Measurements from ENCODE around the gene CDH13.

CDH13 gene

GRCh38 chr16:83356266-83356665 lies 729.5 kb downstream of the CDH13 start:
- DNase-seq (ENCODE audit: low spot score), result peak; percentile 55

GRCh38 chr16:83356986-83357385 lies 730.2 kb downstream of the CDH13 start:
- no peak for DNase-seq (ENCODE audit: low spot score)

GRCh38 chr16:83363521-83363920 lies 736.8 kb downstream of the CDH13 start:
- no peak for DNase-seq (ENCODE audit: low spot score)

GRCh38 chr16:83365166-83365565 lies 738.4 kb downstream of the CDH13 start:
- DNase-seq (ENCODE audit: low spot score), result no peak

GRCh38 chr16:83366228-83366627 lies 739.5 kb downstream of the CDH13 start:
- no peak for DNase-seq (ENCODE audit: low spot score)

- DNase-seq (ENCODE audit: low spot score), result no peak
These were observed 748.2 kb downstream of the CDH13 start for GRCh38 chr16:83374979-83375378.

GRCh38 chr16:83389751-83390150 lies 763.0 kb downstream of the CDH13 start:
- DNase-seq (ENCODE audit: low spot score), result no peak

- no peak for DNase-seq (ENCODE audit: low spot score)
These were observed 764.0 kb downstream of the CDH13 start for GRCh38 chr16:83390759-83391158.

GRCh38 chr16:83392743-83393142 lies 766.0 kb downstream of the CDH13 start:
- no peak for DNase-seq (ENCODE audit: low spot score)

GRCh38 chr16:83393196-83393981 lies 766.6 kb downstream of the CDH13 start:
- no peak for DNase-seq (ENCODE audit: low spot score)

- DNase-seq (ENCODE audit: low spot score), result no peak
These were observed 771.0 kb downstream of the CDH13 start for GRCh38 chr16:83397601-83398291.

- no peak for DNase-seq (ENCODE audit: low spot score)
These were observed 773.5 kb downstream of the CDH13 start for GRCh38 chr16:83400234-83400633.

- no peak for DNase-seq (ENCODE audit: low spot score)
These were observed 775.5 kb downstream of the CDH13 start for GRCh38 chr16:83402160-83402814.

GRCh38 chr16:83402967-83403366 lies 776.2 kb downstream of the CDH13 start:
- no peak for DNase-seq (ENCODE audit: low spot score)

GRCh38 chr16:83403761-83404160 lies 777.0 kb downstream of the CDH13 start:
- no peak for DNase-seq (ENCODE audit: low spot score)

GRCh38 chr16:83404261-83404660 lies 777.5 kb downstream of the CDH13 start:
- DNase-seq (ENCODE audit: low spot score), result no peak

- DNase-seq (ENCODE audit: low spot score), result no peak
These were observed 781.2 kb downstream of the CDH13 start for GRCh38 chr16:83407928-83408327.

- DNase-seq (ENCODE audit: low spot score), result no peak
These were observed 782.6 kb downstream of the CDH13 start for GRCh38 chr16:83409347-83409746.

- DNase-seq (ENCODE audit: low spot score), result no peak
These were observed 791.8 kb downstream of the CDH13 start for GRCh38 chr16:83418565-83418964.

- DNase-seq (ENCODE audit: low spot score), result peak; percentile 2
These were observed 793.5 kb downstream of the CDH13 start for GRCh38 chr16:83420206-83420760.

- DNase-seq (ENCODE audit: low spot score), result no peak
These were observed 806.4 kb downstream of the CDH13 start for GRCh38 chr16:83433201-83433600.

- no peak for DNase-seq (ENCODE audit: low spot score)
These were observed 810.3 kb downstream of the CDH13 start for GRCh38 chr16:83437036-83437435.

- no peak for DNase-seq (ENCODE audit: low spot score)
These were observed 811.6 kb downstream of the CDH13 start for GRCh38 chr16:83438326-83438725.

Data from globus pallidus (tissue), 1 donor.